GM18873 (cell line): Measurements from ENCODE around the gene PCBD2.
"Not testable (repeated sequence)": the region's sequence is repeated elsewhere in the genome, so short reads cannot be mapped to it uniquely, and the experiment has no call there.

Source experiments
- ATAC-seq: cut with Tn5 transposase; IDR thresholded peaks from one replicate; pipeline ENCODE4 v1.9.1; 2021; ENCODE audit warnings: mild to moderate bottlenecking, moderate library complexity, moderate number of reproducible peaks; ENCODE audit not compliant: unreplicated experiment, low FRiP score

The PCBD2 gene

GRCh38 chr5:134904610-134905245 is at the start of gene PCBD2:
PCBD2 (plus strand) TSS chr5:134905131; CDS start chr5:134905140, 9 bp downstream.
- peak; percentile 65 for ATAC-seq

DNA sequence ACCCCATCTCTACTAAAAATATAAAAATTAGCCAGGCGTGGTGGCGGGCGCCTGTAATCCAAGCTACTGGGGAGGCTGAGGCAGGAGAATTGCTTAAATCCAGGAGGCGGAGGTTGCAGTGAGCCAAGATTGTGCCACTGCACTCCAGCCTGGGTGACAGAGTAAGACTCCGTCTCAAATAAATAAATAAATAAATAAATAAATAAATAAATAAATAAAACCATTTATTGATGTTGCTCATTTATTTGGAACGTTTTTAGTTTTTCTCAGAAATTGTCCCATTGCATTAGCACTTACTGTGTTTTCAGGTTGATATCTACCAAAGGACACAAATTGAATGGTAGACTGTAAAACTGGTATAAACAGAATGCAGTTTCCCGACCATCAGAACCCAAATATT is 48.5 kb upstream of the PCBD2 start:
- not testable (repeated sequence) for ATAC-seq

GRCh38 chr5:134857401-134857800 is 47.5 kb upstream of the PCBD2 start:
- no peak for ATAC-seq

GRCh38 chr5:134864707-134865106 is 40.2 kb upstream of the PCBD2 start:
- no peak for ATAC-seq

GRCh38 chr5:134873494-134873893 is 31.4 kb upstream of the PCBD2 start:
- ATAC-seq, result no peak

GRCh38 chr5:134873987-134874830 is 30.7 kb upstream of the PCBD2 start, which contains the start of gene TXNDC15:
TXNDC15 (plus strand) TSS chr5:134874371; CDS start chr5:134874428, 57 bp downstream.
- peak; percentile 65 for ATAC-seq

DNA sequence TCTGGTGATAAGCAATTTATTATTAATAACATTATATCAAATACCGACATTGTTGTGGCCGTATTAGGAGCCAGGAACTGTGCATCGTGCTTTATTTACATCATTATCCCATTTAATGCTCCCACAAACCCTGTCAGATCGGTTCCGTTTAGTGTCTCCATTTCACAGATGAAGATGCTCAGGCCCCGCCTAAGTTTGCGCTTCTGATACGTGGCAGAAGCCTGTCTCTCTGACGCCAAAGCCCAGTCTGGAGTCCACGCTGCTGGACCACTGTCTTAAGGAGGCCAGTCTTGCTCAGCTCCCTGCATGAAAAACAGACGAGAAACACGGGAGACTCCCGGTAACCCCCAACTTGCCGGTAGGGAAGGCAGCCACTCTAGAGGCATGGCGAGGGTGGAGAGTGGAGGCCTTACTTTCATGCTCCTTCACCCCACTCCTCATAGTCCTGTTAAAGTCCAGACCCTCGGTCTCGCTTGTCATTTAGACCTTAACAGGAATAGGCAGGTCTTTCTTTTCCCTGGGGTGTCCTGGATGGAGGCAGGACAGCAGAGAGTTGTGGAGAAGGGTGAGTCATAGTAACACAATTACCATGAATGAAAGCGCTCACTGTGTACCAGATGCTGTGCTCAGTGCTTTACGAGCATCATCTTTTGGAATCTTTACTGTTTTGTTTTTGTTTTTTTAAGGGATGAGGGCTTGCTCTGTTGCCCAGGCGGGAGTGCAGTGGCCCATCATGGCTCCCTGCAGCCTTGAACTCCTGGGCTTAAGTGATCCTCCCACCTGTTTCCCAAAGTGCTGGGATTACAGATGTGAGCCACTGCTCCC is 29.9 kb upstream of the PCBD2 start:
- peak; percentile 23 for ATAC-seq

DNA sequence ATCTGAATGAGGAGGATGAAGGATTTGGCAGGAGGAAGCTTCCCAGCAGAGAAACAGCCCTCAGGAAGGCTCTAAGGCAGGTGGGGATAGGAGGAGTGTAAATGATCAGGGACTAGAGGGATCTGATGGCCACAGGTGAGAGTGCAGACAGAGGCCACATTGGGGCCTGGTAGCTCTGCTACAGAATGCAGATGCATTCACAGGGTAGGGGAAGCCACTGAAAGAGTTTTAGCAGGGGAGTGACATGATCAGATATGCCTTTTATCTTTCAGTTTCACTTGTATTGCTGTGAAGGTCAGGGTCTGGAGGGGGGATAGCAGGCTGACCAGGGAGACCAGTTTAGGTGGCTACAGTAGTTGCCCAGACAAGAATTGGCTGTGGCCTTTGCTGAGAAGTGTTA is 27.8 kb upstream of the PCBD2 start:
- no peak for ATAC-seq

DNA sequence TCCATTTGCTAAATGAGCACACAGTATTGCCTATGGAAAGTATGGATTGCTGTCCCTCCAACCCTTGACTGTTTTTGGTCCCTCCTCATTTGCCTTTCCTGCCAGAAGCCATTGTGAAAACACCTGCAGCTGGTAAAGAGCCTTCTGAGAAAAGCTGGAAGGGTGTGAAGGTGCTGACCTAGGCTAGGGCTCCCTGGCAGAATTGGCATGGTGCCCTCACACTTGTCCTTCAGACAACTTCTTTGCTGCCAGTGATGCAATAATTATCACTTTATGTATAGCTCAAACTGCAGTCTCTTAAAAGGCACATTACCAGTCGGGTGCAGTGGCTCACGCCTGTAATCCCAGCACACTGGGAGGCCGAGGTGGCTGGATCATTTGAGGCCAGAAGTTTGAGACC is 26.5 kb upstream of the PCBD2 start:
- ATAC-seq, result no peak

GRCh38 chr5:134879456-134879855 is 25.5 kb upstream of the PCBD2 start:
- ATAC-seq, result no peak

DNA sequence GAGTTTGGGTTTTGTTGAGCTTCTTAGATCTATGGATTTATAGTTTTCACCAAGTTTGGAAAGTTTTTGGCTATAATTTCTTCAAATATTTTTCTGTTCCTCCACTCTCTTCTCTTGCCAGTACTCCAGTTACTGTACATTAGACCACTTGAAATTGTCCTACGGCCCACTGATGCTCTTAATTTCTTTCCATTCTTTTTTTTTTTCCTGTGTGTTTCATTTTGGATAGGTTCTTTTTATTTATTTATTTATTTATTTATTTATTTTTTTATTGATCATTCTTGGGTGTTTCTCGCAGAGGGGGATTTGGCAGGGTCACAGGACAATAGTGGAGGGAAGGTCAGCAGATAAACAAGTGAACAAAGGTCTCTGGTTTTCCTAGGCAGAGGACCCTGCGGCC is 24.0 kb upstream of the PCBD2 start:
- not testable (repeated sequence) for ATAC-seq

DNA sequence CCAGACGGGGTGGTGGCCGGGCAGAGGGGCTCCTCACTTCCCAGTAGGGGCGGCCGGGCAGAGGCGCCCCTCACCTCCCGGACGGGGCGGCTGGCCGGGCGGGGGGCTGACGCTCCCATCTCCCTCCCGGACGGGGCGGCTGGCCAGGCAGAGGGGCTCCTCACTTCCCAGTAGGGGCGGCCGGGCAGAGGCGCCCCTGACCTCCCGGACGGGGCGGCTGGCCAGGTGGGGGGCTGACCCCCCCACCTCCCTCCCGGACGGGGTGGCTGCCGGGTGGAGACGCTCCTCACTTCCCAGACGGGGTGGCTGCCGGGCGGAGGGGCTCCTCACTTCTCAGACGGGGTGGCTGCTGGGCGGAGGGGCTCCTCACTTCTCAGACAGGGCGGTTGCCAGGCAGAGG is 23.2 kb upstream of the PCBD2 start:
- not testable (repeated sequence) for ATAC-seq

- ATAC-seq, result no peak
These were observed 17.3 kb upstream of the PCBD2 start for GRCh38 chr5:134887593-134888159.

DNA sequence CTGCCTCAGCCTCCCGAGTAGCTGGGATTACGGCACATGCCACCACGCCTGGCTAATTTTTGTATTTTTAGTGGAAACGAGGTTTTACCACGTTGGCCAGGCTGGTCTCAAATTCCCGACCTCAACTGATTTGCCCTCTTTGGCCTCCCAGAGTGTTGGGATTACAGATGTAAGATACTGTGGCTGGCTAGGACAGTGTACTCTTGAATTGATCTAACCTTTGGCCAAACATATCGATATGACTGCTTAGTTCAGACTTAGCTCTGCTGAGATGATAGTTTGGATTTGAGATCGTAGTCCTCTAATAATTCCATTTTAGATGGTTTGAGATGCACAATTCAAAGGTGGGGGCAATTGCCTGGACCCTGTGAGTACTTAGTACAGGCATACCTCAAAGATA is 15.6 kb upstream of the PCBD2 start:
- ATAC-seq, result no peak

GRCh38 chr5:134891473-134891872 is 13.5 kb upstream of the PCBD2 start:
- ATAC-seq, result no peak

- no peak for ATAC-seq
These were observed 12.6 kb upstream of the PCBD2 start for GRCh38 chr5:134892282-134892681.

DNA sequence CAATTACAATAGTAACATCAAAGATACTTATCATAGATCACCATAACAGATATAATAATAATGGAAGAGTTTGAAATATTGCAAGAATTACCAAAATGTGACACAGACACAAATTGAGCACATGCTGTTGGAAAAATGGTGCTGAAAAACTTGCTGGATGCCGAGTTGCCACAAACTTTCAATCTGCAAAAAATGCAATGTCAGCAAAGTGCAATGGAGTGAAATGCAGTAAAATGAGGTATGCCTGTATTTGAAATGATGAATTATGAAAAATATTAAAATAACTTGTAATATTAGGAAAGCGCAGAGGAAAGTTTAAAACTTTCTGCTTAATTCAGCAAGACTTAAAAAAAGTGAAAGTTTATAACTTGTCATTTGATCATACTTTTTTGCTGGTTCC is 12.0 kb upstream of the PCBD2 start:
- ATAC-seq, result no peak

- no peak for ATAC-seq
These were observed 11.0 kb upstream of the PCBD2 start for GRCh38 chr5:134893748-134894505.

GRCh38 chr5:134902071-134902801 is 2.7 kb upstream of the PCBD2 start:
- ATAC-seq, result no peak
